GM12801 (cell line): ENCODE data around the gene KLHL1.

Experiments used
- TF ChIP-seq, protein P1 (sequence below): IDR thresholded peaks from one replicate; pipeline ENCODE4 v1.5.1; 2011; ENCODE audit warnings: control low read depth; ENCODE audit not compliant: insufficient read length; ENCODE audit errors: extremely low read depth

The KLHL1 gene

DNA sequence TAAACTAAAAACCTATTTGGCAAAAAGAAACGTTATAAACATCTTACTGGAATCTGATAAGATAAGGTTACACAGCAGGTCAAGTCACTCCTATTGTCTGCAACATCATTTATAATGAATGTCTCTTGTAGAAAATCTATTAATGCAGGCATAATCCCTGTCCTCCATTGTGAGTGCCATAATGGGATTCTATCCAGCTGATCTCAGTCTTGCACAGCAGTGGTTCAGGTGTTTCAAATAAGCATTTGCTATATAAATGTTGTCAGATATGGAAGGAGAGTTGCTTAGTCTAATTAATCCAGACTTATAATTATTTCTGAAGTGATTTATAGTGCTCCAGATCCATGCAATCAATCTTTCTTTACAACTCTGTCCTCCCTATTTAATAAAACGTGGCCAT lies 187.1 kb downstream of the KLHL1 start:
- TF ChIP-seq, protein P1, sequence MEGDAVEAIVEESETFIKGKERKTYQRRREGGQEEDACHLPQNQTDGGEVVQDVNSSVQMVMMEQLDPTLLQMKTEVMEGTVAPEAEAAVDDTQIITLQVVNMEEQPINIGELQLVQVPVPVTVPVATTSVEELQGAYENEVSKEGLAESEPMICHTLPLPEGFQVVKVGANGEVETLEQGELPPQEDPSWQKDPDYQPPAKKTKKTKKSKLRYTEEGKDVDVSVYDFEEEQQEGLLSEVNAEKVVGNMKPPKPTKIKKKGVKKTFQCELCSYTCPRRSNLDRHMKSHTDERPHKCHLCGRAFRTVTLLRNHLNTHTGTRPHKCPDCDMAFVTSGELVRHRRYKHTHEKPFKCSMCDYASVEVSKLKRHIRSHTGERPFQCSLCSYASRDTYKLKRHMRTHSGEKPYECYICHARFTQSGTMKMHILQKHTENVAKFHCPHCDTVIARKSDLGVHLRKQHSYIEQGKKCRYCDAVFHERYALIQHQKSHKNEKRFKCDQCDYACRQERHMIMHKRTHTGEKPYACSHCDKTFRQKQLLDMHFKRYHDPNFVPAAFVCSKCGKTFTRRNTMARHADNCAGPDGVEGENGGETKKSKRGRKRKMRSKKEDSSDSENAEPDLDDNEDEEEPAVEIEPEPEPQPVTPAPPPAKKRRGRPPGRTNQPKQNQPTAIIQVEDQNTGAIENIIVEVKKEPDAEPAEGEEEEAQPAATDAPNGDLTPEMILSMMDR = no peak

DNA sequence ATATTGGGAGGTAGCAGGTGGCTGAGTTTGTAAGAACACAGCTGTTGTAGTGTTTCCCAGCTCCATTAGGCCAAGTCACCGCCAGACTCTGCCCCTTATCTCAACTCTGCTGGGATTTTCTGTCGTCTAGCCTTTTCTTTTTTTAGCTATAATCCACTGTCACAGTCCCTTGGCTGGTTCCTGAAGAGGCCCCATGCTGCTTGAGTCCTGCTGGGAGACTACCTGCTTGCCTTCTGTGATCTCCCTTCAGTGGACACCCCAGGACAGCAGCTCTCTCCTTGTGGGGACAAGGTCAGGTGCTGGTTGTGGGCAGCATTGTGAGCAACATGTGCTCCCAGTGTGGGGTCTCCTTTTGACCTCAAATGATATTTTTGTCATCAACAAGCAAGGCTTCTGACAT lies 195.6 kb downstream of the KLHL1 start:
- TF ChIP-seq, protein P1 = no peak

DNA sequence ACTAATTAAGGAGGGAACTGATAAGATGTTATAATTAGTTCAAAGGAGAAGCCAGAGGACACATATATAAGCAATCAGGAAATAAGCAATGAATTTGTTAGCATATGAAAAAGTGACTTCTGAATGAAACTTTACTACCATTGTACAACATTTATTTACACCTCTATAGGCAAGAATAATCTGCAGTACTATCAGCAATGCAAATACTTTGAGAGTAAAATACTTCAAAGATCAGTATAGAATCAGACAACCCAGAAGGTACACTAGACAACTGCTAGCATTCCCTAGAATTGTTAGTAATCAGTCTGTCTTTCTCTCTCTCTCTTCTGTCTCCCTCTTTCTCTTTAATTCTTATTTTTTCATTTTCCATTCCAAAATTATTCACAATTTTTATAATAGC lies 197.5 kb downstream of the KLHL1 start:
- TF ChIP-seq, protein P1 = no peak

DNA sequence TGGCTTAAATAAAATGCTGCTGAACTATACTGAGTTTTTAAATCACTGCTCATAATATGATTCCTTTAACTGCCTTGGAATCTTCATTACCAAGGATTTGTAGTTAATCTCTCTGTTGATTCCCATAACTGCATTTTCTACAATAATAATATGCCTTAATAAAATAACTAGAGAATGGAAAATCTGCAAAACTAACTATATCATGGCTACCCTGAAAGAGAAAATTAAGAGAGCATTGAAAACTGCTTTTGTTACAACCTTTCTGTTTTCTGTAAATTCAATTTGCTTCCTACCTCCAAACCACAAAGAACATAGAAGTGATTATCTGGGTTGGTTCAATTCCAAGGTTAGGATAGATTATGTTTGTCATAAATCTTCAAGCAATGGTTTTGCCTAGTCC lies 203.5 kb downstream of the KLHL1 start:
- TF ChIP-seq, protein P1 = no peak

DNA sequence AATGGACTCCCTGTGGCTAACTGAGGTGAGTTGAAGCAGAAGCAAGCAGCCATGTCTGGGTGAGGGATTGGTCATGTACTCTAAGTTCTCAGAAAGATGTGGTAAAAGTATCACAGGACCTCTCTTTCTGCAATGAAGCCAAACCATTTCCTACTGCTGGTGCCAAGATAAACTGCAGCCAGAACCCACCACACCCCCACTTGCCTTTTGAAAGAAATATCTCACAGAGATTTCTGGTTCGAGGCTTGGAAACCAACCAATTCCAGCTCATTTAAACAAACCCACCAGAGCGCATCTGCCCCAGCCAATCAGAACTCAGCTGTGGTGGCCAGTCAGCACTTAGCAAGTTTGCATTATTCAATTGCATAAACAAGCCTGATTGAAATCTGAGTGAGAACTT lies 205.2 kb downstream of the KLHL1 start:
- TF ChIP-seq, protein P1 = no peak

DNA sequence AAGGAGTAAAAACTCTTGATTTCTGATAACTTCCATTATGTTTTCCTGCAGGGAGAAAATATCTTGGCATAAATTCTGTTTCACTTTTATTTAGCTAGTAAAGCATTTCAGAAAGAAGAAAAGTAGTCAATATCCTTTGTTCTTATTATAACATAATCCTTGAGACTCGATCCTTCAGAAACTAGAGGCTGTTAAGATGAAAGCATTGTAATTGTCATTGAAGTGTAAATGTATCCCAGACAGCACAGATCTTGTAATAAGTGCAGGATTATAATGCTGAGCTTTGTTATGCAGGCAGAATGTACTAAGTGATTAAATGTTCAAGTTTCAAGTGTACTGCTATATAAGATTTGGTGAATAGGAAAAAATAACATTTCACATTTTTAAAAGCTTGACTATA lies 225.8 kb downstream of the KLHL1 start:
- TF ChIP-seq, protein P1 = no peak

DNA sequence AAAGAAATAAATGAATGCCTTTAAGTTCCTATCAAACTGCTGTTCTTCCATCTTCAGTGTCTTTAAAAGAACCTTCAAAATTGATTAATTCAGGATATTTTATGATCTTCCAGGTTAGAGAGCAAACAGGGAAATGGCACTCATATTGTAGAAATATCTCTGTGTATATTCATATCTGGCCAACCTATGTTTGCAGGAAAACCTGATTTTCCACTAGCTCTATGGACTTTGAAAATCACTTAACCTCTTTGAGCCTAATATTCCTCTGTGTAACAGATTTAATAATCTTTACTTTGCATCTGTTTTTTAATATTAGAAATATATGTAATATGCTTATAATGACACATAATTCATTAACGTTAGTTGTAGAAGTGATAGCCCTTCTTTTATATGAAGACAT lies 228.3 kb downstream of the KLHL1 start:
- TF ChIP-seq, protein P1 = no peak
